H9 (cell line): Measurements from ENCODE around the gene ELL3. TPM values are rescaled to one million over a fixed set of nuclear protein-coding genes. Genes with fewer than 3 reads are reported as not detected.

ENCODE experiments used
- DNase-seq: peaks from one replicate; pipeline ENCODE4 v3.0.0-alpha.2; 2017
- H2AFZ ChIP-seq: one replicate; pipeline ENCODE4 v1.6.1; 2013; ENCODE audit warnings: mild to moderate bottlenecking, low read length, control low read depth, moderate library complexity
- H2AK5ac ChIP-seq: 2 replicates; pipeline ENCODE4 v1.6.1; 2013; ENCODE audit warnings: low read length, control low read depth, mixed read lengths; ENCODE audit not compliant: insufficient read length
- H2BK120ac ChIP-seq: one replicate; pipeline ENCODE4 v1.6.1; 2013; ENCODE audit warnings: low read depth, mild to moderate bottlenecking, low read length, control low read depth, inconsistent platforms; ENCODE audit not compliant: poor library complexity, severe bottlenecking
- H2BK12ac ChIP-seq: 2 replicates; pipeline ENCODE4 v1.6.1; 2013; ENCODE audit warnings: low read length, control low read depth, mixed read lengths, low read depth; ENCODE audit not compliant: insufficient read length
- H2BK15ac ChIP-seq: 2 replicates; pipeline ENCODE4 v1.6.1; 2013; ENCODE audit warnings: low read depth, low read length, control low read depth
- H2BK20ac ChIP-seq: one replicate; pipeline ENCODE4 v1.6.1; 2013; ENCODE audit warnings: low read depth, mild to moderate bottlenecking, low read length, control low read depth, inconsistent platforms; ENCODE audit not compliant: poor library complexity, severe bottlenecking
- H2BK5ac ChIP-seq: 2 replicates; pipeline ENCODE4 v1.6.1; 2013; ENCODE audit warnings: low read length, control low read depth, mixed read lengths; ENCODE audit not compliant: insufficient read length
- H3K14ac ChIP-seq: 2 replicates; pipeline ENCODE4 v1.6.1; 2013; ENCODE audit warnings: low read length, control low read depth; ENCODE audit not compliant: insufficient read depth
- H3K18ac ChIP-seq: 2 replicates; pipeline ENCODE4 v1.6.1; 2013; ENCODE audit warnings: low read depth, mild to moderate bottlenecking, mixed read lengths, low read length, control low read depth; ENCODE audit not compliant: insufficient read length
- H3K23ac ChIP-seq: 2 replicates; pipeline ENCODE4 v1.6.1; 2013; ENCODE audit warnings: low read length, control low read depth, mixed read lengths, low read depth; ENCODE audit not compliant: insufficient read length
- H3K23me2 ChIP-seq: 2 replicates; pipeline ENCODE4 v1.6.1; 2013; ENCODE audit warnings: low read depth, mild to moderate bottlenecking, mixed read lengths, low read length, control low read depth; ENCODE audit not compliant: insufficient read length, poor library complexity, severe bottlenecking
- H3K27ac ChIP-seq: 2 replicates; pipeline ENCODE4 v1.5.1; 2013; ENCODE audit warnings: low read length, control low read depth, mixed read lengths, low read depth; ENCODE audit not compliant: insufficient read length
- H3K27me3 ChIP-seq: 2 replicates; pipeline ENCODE4 v1.6.1; 2013; ENCODE audit warnings: low read length, control low read depth, inconsistent platforms; ENCODE audit not compliant: insufficient read depth
- H3K4ac ChIP-seq: 2 replicates; pipeline ENCODE4 v1.6.1; 2013; ENCODE audit warnings: low read depth, mild to moderate bottlenecking, control low read depth, inconsistent platforms, low read length, moderate library complexity
- H3K4me1 ChIP-seq: 2 replicates; pipeline ENCODE4 v1.6.1; 2013; ENCODE audit warnings: low read length, control low read depth, inconsistent platforms; ENCODE audit not compliant: insufficient read depth
- H3K4me2 ChIP-seq: 2 replicates; pipeline ENCODE4 v1.6.1; 2013; ENCODE audit warnings: low read length, control low read depth, mixed read lengths; ENCODE audit not compliant: insufficient read length, insufficient read depth
- H3K56ac ChIP-seq: 2 replicates; pipeline ENCODE4 v1.6.1; 2013; ENCODE audit warnings: low read depth, mild to moderate bottlenecking, mixed read lengths, low read length, control low read depth; ENCODE audit not compliant: insufficient read length
- H3K79me1 ChIP-seq: 2 replicates; pipeline ENCODE4 v1.6.1; 2013; ENCODE audit warnings: low read depth, mild to moderate bottlenecking, moderate library complexity, low read length, control low read depth, inconsistent platforms; ENCODE audit not compliant: insufficient read depth, poor library complexity, severe bottlenecking
- H3K79me2 ChIP-seq: 2 replicates; pipeline ENCODE4 v1.6.1; 2013; ENCODE audit warnings: low read length, control low read depth, inconsistent platforms; ENCODE audit not compliant: insufficient read depth
- H3K9ac ChIP-seq: 2 replicates; pipeline ENCODE4 v1.6.1; 2013; ENCODE audit warnings: low read length, control low read depth, mixed read lengths; ENCODE audit not compliant: insufficient read length; ENCODE audit errors: extremely low read depth
- H3K9me3 ChIP-seq: one replicate; pipeline ENCODE4 v1.6.1; 2013; ENCODE audit warnings: low read depth, low read length, inconsistent platforms; ENCODE audit not compliant: control insufficient read depth
- H3T11ph ChIP-seq: one replicate; pipeline ENCODE4 v1.6.1; 2013; ENCODE audit warnings: mild to moderate bottlenecking, low read length, control low read depth, inconsistent platforms
- H4K20me1 ChIP-seq: one replicate; pipeline ENCODE4 v1.6.1; 2013; ENCODE audit not compliant: control insufficient read depth, insufficient read length, insufficient read depth
- H4K5ac ChIP-seq: 2 replicates; pipeline ENCODE4 v1.6.1; 2013; ENCODE audit warnings: low read depth, mild to moderate bottlenecking, mixed read lengths, low read length, control low read depth; ENCODE audit not compliant: insufficient read length
- H4K8ac ChIP-seq: replicated peaks from 2 replicates; pipeline ENCODE4 v1.6.1; 2013; ENCODE audit warnings: low read length, control low read depth, mixed read lengths, low read depth; ENCODE audit not compliant: insufficient read length
- H4K91ac ChIP-seq: 2 replicates; pipeline ENCODE4 v1.6.1; 2013; ENCODE audit warnings: low read depth, mild to moderate bottlenecking, moderate library complexity, mixed read lengths, low read length, control low read depth; ENCODE audit not compliant: insufficient read length
- H3K27ac Mint-ChIP-seq, 3 experiments: 2 replicates in 2 of 3; 3 replicates in 1 of 3; pipeline ENCODE4 v1.8.0; 2020 to 2021; ENCODE audit warnings: mixed read lengths in 3 of 3, mild to moderate bottlenecking in 1 of 3, moderate library complexity in 1 of 3
- H3K27me3 Mint-ChIP-seq: 2 replicates; pipeline ENCODE4 v1.8.0; 2021; ENCODE audit warnings: low read depth, mild to moderate bottlenecking, moderate library complexity, mixed read lengths
- H3K36me3 Mint-ChIP-seq, 3 experiments: 2 replicates in 2 of 3; 3 replicates in 1 of 3; pipeline ENCODE4 v1.8.0; 2020 to 2021; ENCODE audit warnings: low read depth in 3 of 3, mixed read lengths in 3 of 3; ENCODE audit not compliant: insufficient read depth in 1 of 3
- H3K4me1 Mint-ChIP-seq, 2 experiments: 2 replicates each; pipeline ENCODE4 v1.8.0; 2020; ENCODE audit warnings: mixed read lengths in 2 of 2
- H3K4me3 Mint-ChIP-seq, 2 experiments: 2 replicates in 1 of 2; 3 replicates in 1 of 2; pipeline ENCODE4 v1.8.0; 2020 to 2021; ENCODE audit warnings: mild to moderate bottlenecking in 2 of 2, mixed read lengths in 2 of 2, moderate library complexity in 1 of 2
- H3K9me3 Mint-ChIP-seq, 2 experiments: 2 replicates in 1 of 2; 3 replicates in 1 of 2; pipeline ENCODE4 v1.8.0; 2020; ENCODE audit warnings: mild to moderate bottlenecking in 2 of 2, mixed read lengths in 2 of 2, moderate library complexity in 1 of 2
- WGBS: extraction: QIAGEN DNeasy Blood & Tissue Kit; methylation state at CpG from one replicate; pipeline ENCODE4 v1.1.7; 2013; ENCODE audit warnings: missing lambda C conversion rate, low lambda C conversion rate, mixed read lengths; ENCODE audit not compliant: insufficient read length; ENCODE audit errors: extremely low coverage; 5-methylcytosine and 5-hydroxymethylcytosine counted together
- total RNA-seq: library from RNA; stranded (reverse); gene quantifications from 2 replicates; pipeline ENCODE4 v1.2.1, GENCODE V29; 2021
- TF ChIP-seq, protein P1 (sequence below): fragments of 200-600 bp; sonication (generic); conservative IDR thresholded peaks from 3 replicates; pipeline ENCODE4 v1.8.0; 2021; ENCODE audit warnings: antibody characterized with exemption, mild to moderate bottlenecking

The ELL3 gene
- total RNA-seq, 1 experiment from 2014 or later = 6.4 TPM

- no peaks in the 10 kb centered on the region for H3K79me1 ChIP-seq
- no peak overlapping the region for H3K14ac ChIP-seq
- no peak overlapping the region for H4K8ac ChIP-seq
- no peak overlapping the region for H2BK5ac ChIP-seq
- H3K4ac ChIP-seq = no peak overlapping the region
- H2BK120ac ChIP-seq = no peak overlapping the region
- no peak overlapping the region for H3K4me3 Mint-ChIP-seq
- no peak for DNase-seq
- no peaks in the 10 kb centered on the region; the same call in 1 of the 2 replicates for H3K4me1 ChIP-seq
- no peaks in the 10 kb centered on the region; the same call in 1 of the 2 replicates for H3K27me3 Mint-ChIP-seq
- no peak overlapping the region for H3K56ac ChIP-seq
- no CpG with 5 or more reads among the region's 4 CpGs for WGBS
- no peak overlapping the region for H3T11ph ChIP-seq
- peaks cover 29 to 57% (median 42%) of the 10 kb centered on the region in 3 experiments; a peak in 6 of 7 replicates for H3K36me3 Mint-ChIP-seq
- no peak overlapping the region for H2BK12ac ChIP-seq
- no peak overlapping the region for H3K4me2 ChIP-seq
- H3K27ac Mint-ChIP-seq = no peak overlapping the region; a peak in 1 of 7 replicates
- H4K5ac ChIP-seq = no peak overlapping the region
- H2AFZ ChIP-seq = no peak overlapping the region
- no peaks in the 10 kb centered on the region for H3K79me2 ChIP-seq
- no peaks in the 10 kb centered on the region; a peak in 1 of 5 replicates for H3K9me3 Mint-ChIP-seq
- no peak overlapping the region for H3K23ac ChIP-seq
- no peaks in the 10 kb centered on the region for H3K9me3 ChIP-seq
- peaks cover 12 to 13% of the 10 kb centered on the region in 2 experiments for H3K4me1 Mint-ChIP-seq
- H3K23me2 ChIP-seq = peaks cover 13% of the 10 kb centered on the region
- H2BK20ac ChIP-seq = no peak overlapping the region
- no peak overlapping the region for H3K18ac ChIP-seq
- no peak overlapping the region for H2BK15ac ChIP-seq
- no peaks in the 10 kb centered on the region for H3K27me3 ChIP-seq
- TF ChIP-seq, protein P1, sequence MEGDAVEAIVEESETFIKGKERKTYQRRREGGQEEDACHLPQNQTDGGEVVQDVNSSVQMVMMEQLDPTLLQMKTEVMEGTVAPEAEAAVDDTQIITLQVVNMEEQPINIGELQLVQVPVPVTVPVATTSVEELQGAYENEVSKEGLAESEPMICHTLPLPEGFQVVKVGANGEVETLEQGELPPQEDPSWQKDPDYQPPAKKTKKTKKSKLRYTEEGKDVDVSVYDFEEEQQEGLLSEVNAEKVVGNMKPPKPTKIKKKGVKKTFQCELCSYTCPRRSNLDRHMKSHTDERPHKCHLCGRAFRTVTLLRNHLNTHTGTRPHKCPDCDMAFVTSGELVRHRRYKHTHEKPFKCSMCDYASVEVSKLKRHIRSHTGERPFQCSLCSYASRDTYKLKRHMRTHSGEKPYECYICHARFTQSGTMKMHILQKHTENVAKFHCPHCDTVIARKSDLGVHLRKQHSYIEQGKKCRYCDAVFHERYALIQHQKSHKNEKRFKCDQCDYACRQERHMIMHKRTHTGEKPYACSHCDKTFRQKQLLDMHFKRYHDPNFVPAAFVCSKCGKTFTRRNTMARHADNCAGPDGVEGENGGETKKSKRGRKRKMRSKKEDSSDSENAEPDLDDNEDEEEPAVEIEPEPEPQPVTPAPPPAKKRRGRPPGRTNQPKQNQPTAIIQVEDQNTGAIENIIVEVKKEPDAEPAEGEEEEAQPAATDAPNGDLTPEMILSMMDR = no peak
- no peak overlapping the region for H3K9ac ChIP-seq
- no peak overlapping the region for H3K27ac ChIP-seq
- no peak overlapping the region for H4K91ac ChIP-seq
- no peaks in the 10 kb centered on the region for H4K20me1 ChIP-seq
- no peak overlapping the region for H2AK5ac ChIP-seq
Observed at GRCh38 chr15:43774062-43774461, 2.7 kb downstream of the ELL3 start.
